HPDE6-E6E7 (cell line): Measurements from ENCODE around the gene UBQLN1.
A peak's percentile ranks its signal among the peaks of the same experiment; 100 is the strongest.

ENCODE experiments used
- DNase-seq: peaks from one replicate; pipeline ENCODE4 v3.0.0; 2011; ENCODE audit warnings: missing footprints; ENCODE audit errors: extremely low spot score

Gene UBQLN1

GRCh38 chr9:83688921-83689320 lies 18.8 kb downstream of the UBQLN1 start:
- no peak for DNase-seq

GRCh38 chr9:83681490-83681889 lies 26.3 kb downstream of the UBQLN1 start:
- no peak for DNase-seq

GRCh38 chr9:83680233-83680632 lies 27.5 kb downstream of the UBQLN1 start:
- DNase-seq, result no peak

GRCh38 chr9:83677596-83677995 lies 30.2 kb downstream of the UBQLN1 start:
- no peak for DNase-seq

GRCh38 chr9:83675466-83675865 lies 32.3 kb downstream of the UBQLN1 start:
- no peak for DNase-seq

GRCh38 chr9:83671451-83671850 lies 36.3 kb downstream of the UBQLN1 start:
- DNase-seq, result no peak

- DNase-seq, result no peak
Observed at GRCh38 chr9:83670381-83670780, 37.4 kb downstream of the UBQLN1 start.

GRCh38 chr9:83669067-83669466 lies 38.7 kb downstream of the UBQLN1 start:
- DNase-seq, result no peak

- no peak for DNase-seq
Observed at GRCh38 chr9:83665580-83666200, 42.1 kb downstream of the UBQLN1 start.

GRCh38 chr9:83662933-83663332 lies 44.8 kb downstream of the UBQLN1 start:
- no peak for DNase-seq

- no peak for DNase-seq
Observed at GRCh38 chr9:83656952-83657351, 50.8 kb downstream of the UBQLN1 start.

GRCh38 chr9:83656032-83656680 lies 51.6 kb downstream of the UBQLN1 start:
- DNase-seq, result no peak

GRCh38 chr9:83655433-83655832 lies 52.3 kb downstream of the UBQLN1 start:
- DNase-seq, result no peak

GRCh38 chr9:83652433-83652832 lies 55.3 kb downstream of the UBQLN1 start:
- DNase-seq, result no peak

- no peak for DNase-seq
Observed at GRCh38 chr9:83651558-83651957, 56.2 kb downstream of the UBQLN1 start.

- no peak for DNase-seq
Observed at GRCh38 chr9:83649515-83649914, 58.2 kb downstream of the UBQLN1 start.

- peak; percentile 47 for DNase-seq
Observed at GRCh38 chr9:83649080-83649479, 58.7 kb downstream of the UBQLN1 start.

GRCh38 chr9:83646500-83647239 lies 61.1 kb downstream of the UBQLN1 start:
- DNase-seq, result no peak

GRCh38 chr9:83642793-83643192 lies 65.0 kb downstream of the UBQLN1 start:
- no peak for DNase-seq

GRCh38 chr9:83639266-83639665 lies 68.5 kb downstream of the UBQLN1 start:
- DNase-seq, result no peak

- DNase-seq, result no peak
Observed at GRCh38 chr9:83637389-83637788, 70.4 kb downstream of the UBQLN1 start.

GRCh38 chr9:83636813-83637212 lies 70.9 kb downstream of the UBQLN1 start:
- DNase-seq, result no peak

- DNase-seq, result no peak
Observed at GRCh38 chr9:83633676-83634075, 74.1 kb downstream of the UBQLN1 start.
